GM21723 (cell line): ENCODE data around the gene ATOX1.
"Not testable (repeated sequence)": the region's sequence is repeated elsewhere in the genome, so short reads cannot be mapped to it uniquely, and the experiment has no call there.

Source experiments
- ATAC-seq: cut with Tn5 transposase; IDR thresholded peaks from one replicate; pipeline ENCODE4 v1.9.1; 2021; ENCODE audit warnings: mild to moderate bottlenecking, moderate library complexity; ENCODE audit not compliant: unreplicated experiment

The ATOX1 gene

GRCh38 chr5:151758430-151759241 is at the start of gene ATOX1:
Gene ATOX1 (minus strand): TSS chr5:151758631. CDS start chr5:151758551, 80 bp downstream.
- peak; percentile 94 for ATAC-seq

- ATAC-seq, result no peak
Measured at GRCh38 chr5:151805414-151806223, 47.2 kb upstream of the ATOX1 start.

GRCh38 chr5:151800532-151800931 is 42.1 kb upstream of the ATOX1 start:
- no peak for ATAC-seq

GRCh38 chr5:151799407-151799806 is 41.0 kb upstream of the ATOX1 start:
- ATAC-seq, result no peak

GRCh38 chr5:151798674-151799073 is 40.2 kb upstream of the ATOX1 start:
- no peak for ATAC-seq

- ATAC-seq, result no peak
Measured at GRCh38 chr5:151795426-151795825, 37.0 kb upstream of the ATOX1 start.

GRCh38 chr5:151793358-151793757 is 34.9 kb upstream of the ATOX1 start:
- ATAC-seq, result no peak

- no peak for ATAC-seq
Measured at GRCh38 chr5:151787817-151788216, 29.4 kb upstream of the ATOX1 start.

GRCh38 chr5:151786468-151786867 is 28.0 kb upstream of the ATOX1 start:
- no peak for ATAC-seq

- ATAC-seq, result no peak
Measured at GRCh38 chr5:151784141-151784540, 25.7 kb upstream of the ATOX1 start.

GRCh38 chr5:151783664-151784063 is 25.2 kb upstream of the ATOX1 start:
- ATAC-seq, result not testable (repeated sequence)

GRCh38 chr5:151781201-151781600 is 22.8 kb upstream of the ATOX1 start:
- no peak for ATAC-seq

GRCh38 chr5:151780348-151780747 is 21.9 kb upstream of the ATOX1 start:
- ATAC-seq, result no peak

GRCh38 chr5:151779531-151780125 is 21.2 kb upstream of the ATOX1 start:
- peak; percentile 57 for ATAC-seq

GRCh38 chr5:151775025-151775606 is 16.7 kb upstream of the ATOX1 start:
- ATAC-seq, result no peak

GRCh38 chr5:151773951-151774350 is 15.5 kb upstream of the ATOX1 start:
- ATAC-seq, result no peak

GRCh38 chr5:151772846-151773561 is 14.6 kb upstream of the ATOX1 start:
- no peak for ATAC-seq

- no peak for ATAC-seq
Measured at GRCh38 chr5:151772029-151772845, 13.8 kb upstream of the ATOX1 start.

GRCh38 chr5:151771259-151772028 is 13.0 kb upstream of the ATOX1 start, which contains the start of gene G3BP1:
Gene G3BP1 (plus strand): TSS chr5:151771954. CDS start chr5:151786621, 14,667 bp downstream.
- peak; percentile 81 for ATAC-seq
